DMS 273 (cell line): Measurements from ENCODE around the gene DDX39A.

Experiments
- DNase-seq: peaks from one replicate; lab custom pipeline; 2025; ENCODE audit not compliant: unreplicated experiment; lab: John Stamatoyannopoulos, UW

Gene DDX39A

DNA sequence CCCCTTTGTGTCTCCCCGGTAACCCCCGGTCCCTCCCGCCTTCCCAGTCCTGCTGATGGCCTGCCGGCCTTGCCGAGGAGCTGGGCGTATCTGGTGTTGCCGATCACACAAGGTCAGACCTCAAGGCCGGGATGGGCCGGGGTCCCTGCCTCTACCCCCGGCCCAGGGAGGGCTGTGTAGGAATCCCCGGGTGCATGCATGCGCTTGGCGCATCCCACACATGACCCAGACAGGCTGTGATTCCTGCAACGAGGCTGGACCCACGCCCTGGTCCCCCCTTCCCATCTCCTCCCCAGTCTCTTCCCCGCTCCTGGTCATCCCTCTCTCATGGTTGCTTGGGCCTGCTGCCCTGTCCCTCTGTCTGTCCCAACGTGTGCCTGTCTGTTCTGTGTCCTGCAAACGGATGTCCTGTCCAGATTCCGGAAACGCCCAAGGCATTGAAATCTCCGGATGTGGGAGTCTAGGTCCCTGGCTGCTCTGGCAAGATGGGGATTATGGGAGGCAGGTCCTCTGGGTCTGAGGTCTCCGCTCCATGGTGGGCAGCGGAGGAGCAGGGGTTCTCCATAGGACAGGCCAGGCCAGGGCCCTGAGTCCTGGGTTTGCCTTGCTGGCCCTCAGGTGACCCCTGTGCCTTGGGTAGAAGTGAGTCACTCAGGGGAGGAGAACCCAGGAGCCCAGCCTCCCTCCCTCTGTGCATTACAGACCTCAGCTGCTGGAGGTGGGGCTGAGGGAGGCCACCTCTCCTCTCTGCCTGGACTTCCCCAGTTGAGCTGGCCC is 15.6 kb upstream of the DDX39A start:
- DNase-seq = no peak

DNA sequence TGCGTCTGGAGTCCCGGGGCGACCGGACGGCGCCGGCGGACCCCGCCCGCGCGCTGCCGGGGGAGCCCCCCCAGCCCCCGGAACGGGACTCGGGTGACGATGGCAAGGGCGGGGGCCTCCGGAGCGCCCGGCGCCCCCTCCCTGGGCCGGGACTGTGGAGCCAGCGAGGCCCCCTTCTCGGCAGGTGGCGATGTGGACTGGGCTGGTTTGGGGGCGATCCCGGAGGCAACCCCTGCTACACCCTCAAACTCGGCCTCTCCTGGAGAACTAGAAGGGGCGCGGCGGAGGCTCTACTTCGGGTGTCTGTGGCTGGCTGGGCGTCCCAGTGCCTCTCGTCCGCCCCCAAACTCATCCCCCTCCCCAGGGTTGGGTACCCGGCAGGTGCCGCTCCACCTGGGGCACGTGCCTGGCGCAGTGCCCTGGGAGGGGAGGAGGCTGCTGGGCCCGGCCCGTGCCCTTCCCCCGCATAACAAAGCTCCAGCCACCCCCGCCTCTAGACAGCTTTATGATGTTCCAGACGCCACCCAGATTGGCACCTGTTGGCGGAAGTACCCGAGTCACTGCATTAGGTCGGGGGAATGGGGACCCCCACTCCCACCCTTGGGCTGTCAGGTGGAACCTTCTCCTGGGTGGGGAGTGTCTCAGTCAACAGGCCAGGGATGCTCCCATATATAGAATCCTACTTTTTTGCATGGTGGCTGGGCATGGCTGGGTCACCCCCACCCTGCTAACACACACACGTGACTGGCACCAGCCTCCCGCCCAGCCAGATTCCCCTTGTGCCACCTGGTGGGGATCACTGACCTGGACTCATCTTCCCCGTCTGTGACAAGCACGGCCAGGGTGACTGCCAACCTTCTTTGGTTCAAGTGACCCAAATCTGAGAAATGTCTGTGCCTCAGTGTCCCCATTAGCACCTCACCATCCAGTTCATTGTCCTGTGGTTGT is 14.7 kb upstream of the DDX39A start:
- peak; percentile 54 for DNase-seq

DNA sequence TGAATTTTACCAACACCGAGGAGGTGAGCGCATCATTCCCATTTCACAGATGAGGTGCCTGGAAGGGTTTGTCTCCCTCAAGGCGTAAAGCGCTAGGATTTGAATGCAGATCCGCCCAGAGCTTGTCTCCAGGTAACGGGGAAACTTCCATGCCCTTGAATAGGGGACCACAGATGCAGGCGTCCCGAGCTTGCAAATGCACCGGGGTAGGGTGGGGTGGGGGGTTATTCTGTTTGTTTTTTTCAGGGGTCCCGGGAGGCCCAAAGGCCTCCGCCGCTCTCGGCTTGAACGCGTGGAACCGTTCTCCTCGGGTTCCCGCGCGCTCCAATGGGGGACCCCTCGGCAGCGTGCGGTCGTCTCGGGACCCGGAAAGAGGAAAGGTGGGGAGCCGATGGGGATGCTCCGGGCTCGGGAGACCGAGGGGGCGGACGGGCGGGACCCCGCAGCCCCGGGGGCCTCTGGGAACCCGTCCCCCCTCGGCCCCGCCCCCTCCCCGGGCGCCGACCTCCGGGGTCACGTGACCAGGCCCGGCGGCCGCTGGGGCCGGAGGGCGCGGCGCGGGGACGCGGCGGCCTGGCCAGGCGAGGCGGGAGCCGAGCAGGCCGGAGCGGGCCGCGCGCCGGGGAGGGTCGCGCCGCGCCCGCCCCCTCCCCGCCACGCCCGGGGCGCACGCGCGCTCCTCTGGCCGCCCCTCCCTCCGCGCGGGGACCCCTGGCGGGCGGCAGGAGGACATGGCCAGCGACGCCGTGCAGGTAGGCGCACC is 13.8 kb upstream of the DDX39A start, which contains the start of gene PKN1:
TSS of gene PKN1 (plus strand) at position 516 of the 763 bp plus-strand sequence. CDS start at position 732, 216 bp downstream.
- peak; percentile 79 for DNase-seq

DNA sequence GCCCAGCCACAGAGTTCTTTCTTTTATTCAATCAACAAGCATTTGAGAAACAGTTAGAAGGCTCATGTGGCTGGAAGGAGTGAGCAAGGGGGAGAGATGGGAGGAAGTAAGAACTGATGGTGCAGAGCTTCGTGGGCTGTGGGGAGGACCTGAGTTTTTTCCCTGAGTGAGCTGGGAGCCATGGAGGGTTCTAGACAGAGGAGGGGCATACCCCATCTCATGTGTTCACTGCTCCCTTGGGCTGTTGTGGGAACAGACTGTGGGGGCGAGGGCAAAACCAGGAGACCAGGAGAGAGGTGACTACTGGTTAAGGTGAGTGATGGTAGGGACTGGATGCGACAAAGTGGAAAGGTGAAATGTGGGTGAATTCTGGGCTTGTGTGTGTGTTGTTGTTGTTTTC is 11.6 kb upstream of the DDX39A start:
- no peak for DNase-seq

DNA sequence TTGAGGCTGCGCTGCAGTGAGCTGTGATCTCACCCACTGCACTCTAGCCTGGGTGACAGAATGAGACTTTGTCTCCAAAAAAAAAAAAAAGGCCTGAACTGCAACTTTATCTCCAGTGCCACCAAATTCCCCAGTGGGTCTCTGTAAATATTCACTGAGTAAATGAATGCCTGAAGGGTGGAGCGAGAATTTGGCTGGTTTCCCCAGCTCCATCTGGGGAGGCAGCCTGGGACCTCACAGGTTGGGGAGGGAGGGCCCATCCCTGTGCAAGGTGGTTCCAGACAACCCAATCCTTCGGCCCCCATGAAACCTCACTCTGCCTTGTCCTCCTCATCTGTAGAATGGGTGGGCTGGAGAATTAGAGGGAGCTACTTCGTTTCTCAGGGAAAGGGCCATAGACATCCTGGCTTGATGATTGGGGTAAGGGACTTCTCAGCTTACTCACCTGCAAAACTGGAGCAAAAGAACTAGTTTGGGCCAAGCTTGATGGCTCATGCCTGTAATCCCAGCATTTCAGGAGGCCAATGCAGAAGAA is 9.8 kb upstream of the DDX39A start:
- DNase-seq = peak; percentile 52

DNA sequence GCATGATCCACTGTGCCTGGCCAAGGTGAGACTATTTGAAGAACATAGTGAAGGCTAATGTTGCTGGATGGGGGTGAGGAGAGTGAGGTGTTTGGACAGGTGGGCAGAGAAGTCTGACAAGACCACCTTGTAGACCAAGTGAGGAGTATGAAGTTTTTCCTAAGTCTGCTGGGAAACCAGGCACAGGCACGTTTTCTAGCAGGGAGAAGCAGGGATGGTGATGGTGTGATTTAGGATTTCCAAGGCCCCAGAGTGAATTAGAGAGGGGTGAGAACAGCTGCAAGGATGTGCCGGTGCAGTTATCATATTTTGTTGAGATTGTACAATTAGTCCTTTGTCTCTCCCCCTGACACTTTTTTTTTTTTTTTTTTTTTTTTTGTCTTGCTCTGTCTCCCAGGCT is 8.3 kb upstream of the DDX39A start:
- DNase-seq = no peak

DNA sequence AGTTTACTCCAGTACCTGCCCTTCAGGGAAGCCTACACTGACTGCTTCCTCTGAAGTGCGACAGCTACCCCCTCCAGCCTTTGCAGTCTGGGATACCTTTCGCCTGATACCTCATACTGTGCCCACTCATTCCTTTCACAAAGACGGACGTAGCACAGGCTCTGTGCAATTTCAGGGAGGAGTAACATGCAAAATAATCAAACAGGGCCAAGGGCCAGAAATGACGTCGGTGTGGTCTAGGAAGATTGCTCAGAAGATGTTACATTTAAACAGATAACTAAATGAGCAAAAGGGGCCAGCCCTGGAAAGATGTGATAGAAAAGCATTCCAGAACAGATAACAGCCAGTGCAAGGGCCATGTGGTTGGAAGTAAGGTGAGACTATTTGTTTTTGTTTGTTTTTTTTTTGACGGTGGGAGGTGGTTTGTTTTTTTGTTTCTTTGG is 6.6 kb upstream of the DDX39A start:
- no peak for DNase-seq

DNA sequence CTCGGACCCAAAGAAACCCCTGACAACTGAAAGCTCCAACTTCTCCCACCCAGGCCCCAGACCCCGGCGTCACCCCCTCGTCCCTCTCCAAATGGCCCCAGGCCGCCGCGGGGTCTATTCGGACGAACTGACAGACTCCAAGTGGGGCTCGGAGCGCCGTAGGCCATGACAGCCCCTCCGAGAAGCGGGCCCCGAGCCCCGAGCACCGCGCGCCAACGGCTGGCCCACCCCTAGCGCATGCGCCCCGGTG is 360 bp downstream of the DDX39A start:
- no peak for DNase-seq

DNA sequence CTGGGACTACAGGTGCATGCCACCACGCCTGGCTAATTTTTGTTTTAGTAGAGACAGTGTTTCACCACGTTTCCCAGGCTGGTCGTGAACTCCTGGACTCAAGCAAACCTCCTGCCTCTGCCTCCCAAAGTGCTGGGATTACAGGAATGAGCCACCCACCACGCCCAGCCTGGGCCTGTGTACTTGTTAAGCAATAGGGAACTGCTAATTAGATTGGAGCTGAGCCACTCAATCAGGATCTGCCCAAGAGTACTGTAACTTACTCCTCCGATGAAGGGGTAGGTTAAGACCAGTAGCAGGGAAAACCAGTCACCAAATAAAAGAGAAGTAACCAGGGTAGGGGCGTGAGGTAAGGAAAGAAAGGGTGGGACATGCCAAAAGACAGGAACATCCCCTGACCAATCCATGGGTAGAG is 2.3 kb downstream of the DDX39A start:
- peak; percentile 39 for DNase-seq

DNA sequence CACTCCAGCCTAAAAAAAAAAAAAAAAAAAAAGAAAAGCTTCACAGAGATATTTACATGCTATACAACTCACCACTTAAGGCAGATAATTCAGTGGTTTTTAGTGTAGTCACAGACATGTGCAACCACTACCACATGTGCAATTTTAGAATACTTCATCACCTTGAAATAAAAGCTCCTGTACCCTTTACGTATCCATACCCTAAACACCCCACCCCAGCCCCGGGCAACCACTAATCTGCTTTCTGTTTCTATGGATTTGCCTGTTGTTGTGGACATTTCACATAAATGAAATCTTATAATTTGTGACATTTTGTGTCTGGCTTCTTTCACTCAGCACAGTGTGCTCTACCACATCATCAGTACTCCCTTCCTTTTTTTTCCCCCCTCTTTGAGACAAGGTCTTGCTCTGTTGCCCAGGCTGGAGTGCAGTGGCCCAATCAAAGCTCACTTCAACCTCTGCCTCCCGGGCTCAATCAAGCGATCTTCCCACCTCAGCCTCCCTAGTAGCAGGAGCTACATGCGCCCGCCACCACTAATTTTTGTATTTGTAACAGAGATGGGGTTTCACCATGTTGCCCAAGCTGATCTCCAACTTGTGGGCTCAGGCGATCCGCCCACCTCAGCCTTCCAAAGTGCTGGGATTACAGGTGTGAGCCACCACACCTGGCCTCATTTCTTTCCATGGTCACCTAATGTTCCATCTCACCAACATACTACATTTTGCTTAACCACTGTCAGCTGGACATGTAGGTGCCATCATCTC is 4.0 kb downstream of the DDX39A start:
- DNase-seq = no peak

DNA sequence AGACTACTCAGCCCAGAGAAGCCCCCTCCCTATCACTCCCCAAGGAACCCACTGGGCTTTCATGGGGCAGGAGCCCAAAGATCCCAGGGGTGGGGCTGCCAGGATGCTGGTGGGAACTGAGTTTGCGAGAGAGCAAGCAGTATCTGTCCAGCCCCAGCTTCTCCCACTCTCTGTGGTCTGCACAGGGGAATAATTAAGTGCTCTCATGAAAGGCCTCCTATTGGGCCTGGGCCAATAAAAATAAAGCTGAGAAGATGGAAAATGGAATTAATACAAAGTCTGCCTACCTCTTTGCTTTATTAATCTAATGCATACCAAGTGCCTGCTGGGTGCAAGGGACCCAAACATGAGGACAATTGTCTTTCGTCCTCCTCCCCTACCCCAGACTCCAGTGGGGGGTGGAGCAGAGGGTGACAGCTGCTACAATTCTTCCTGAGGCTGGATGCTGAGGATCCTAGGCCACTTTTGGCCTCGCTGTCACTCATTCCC is 5.4 kb downstream of the DDX39A start:
- peak; percentile 48 for DNase-seq

DNA sequence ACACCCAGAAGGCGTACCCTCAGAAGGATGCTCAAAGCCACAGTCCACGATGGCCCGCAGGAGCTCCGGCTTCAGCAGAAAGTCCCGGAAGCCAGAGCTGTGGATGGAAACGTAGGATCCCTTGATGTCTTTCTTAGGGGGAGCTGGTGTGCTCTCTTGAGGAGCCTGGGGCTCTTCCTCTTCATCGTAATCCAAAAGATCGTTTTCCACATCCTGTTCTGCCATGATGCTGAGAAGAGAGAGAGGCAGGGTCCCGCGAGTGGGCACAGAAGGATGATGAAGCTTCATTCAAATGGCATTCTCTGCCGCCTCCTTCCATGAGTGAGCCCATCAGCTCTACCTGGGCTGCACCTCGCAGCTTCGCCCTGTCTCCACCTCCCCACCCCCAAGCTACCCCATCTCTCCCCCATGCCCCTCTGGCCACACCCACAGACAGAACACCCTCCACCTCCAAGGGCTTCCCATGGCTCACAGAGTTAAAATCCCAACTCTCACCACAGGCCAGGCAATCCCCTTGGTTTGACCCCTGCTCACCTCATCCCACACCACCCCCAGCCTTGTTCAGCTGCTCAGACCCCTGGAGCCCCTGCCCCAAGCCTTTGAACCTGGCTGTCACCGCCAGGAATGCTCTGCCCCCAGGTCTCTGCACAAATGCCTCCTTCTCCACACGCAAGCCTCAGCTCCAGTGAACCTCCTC is 6.0 kb downstream of the DDX39A start:
- DNase-seq = no peak

DNA sequence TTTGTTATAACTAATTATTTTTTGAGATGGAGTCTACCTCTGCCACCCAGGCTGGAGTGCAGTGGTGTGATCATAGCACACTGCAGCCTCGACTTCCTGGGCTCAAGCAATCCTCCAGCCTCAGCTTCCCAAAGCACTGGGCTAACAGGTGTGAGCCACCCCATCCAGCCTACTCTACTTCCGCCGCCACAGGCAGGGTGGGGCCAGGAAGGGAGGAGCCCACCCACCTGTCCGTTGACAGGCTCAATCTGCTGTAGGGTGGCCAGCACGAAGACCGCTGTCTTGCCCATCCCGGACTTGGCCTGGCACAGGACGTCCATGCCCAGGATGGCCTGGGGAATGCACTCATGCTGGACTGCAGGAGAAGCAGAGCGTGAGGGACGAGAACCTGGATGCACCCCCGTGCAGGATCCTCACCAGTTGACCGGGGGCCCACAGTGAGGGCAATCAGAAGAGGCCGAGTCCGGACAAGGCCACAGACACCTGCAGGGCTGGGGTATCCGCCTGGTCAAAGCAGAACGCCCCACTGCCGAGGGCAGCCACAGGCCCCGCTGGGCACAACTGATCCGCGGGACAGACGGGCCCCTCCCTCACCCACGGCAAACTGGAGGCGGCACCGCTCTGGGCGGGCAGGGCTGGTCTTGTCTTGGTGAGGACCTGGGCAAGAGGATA is 6.7 kb downstream of the DDX39A start:
- no peak for DNase-seq

DNA sequence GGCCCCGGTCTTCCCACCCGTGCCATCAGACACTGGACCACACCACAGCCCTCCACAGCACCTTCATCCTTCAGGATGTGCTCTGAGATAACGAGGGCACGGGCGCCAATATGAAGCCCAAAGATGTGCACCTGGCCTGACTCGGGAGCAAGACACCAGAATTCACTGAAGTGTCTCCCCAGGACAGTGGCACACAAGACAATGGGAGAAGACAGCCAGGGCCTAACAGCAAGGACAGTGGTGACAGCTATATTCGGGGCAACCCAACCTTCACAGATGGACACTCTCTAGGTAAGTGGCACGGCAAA is 7.2 kb downstream of the DDX39A start:
- no peak for DNase-seq

DNA sequence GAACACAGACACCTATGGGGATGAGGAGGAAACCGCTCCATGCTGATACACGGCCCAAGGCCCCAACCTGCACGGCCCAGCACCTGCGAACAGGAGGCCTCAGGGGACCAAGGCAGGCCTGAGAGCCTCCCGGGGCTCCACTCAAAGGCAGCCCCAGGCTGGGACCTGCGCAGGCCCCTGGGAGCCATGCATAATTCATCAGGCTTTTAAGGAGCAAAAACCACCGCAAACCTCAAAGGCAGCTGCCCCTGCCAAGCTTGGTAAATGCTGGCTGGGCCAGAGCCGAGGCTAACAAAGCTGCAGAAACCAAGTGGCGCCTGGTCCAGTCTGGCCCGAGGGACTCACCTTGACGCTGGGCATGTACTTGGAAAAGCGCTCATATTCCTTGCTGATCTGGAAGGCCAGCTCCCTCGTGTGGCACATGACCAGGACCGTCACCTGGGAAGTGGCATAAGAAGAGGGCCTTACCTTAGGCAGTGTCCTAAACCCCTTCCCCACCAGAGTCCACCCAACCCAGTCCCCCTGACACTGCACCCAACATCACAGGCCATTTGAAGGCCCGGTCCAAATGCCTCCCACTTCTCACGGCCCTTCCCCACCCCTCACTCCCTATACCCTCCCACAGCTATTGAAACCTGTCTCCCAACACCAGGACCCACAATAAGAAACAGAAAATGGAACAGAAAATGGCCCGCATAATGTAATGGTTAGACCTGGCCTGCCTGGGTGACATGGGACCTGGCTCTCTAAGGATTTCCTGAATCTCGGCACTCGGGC is 7.8 kb downstream of the DDX39A start:
- no peak for DNase-seq

DNA sequence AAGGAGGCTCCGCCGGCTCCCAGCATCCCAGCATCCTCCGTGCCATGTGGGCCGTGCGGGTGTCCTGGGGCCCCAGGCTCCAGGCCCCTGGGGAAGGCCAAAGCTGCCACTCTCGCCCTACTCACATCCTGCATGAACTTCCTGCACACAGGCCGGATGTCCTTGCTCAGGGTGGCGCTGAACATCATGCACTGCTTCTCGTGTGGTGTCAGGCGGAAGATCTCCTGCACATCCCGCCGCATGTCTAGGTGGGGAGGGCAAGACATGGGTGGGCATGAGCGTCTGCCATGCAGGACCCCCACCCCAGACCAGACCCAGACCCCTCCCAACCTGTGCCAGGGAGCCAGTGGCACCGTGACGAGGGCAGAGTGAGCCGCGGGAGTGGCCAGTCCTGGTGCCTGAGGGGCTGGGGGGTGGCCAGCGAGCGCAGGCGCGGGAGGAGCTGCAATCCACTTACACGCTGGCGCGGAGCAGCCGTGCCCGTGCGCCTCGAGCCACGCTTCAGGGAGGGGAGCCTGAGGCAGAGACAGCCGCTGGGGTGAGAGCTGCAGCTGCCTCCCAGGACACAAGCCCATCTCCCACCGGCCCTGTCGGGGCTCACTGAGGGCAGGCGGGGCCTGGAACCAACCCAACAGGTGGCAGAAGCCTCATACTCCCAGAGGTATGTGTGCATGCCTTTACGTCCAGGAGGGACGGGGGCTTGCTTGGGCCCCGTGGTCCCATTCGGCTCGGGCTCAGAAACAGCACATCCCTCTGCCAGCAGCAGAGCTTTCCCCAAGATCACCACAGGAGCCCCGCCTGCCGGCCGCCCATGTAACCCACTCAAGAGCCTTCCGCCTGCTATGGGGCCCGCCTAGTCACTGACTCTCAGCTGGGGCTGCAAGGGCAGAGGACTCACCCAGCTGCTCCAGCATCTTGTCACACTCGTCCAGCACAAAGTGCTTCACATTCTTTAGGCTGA is 8.8 kb downstream of the DDX39A start:
- no peak for DNase-seq
